HG02884 (cell line): ENCODE results near the gene FRY.
A peak's percentile ranks its signal among the peaks of the same experiment; 100 is the strongest.

Experiments used
- ATAC-seq: cut with Tn5 transposase; IDR thresholded peaks from one replicate; pipeline ENCODE4 v1.9.1; 2021; ENCODE audit warnings: mild to moderate bottlenecking, moderate library complexity; ENCODE audit not compliant: unreplicated experiment

FRY gene

DNA sequence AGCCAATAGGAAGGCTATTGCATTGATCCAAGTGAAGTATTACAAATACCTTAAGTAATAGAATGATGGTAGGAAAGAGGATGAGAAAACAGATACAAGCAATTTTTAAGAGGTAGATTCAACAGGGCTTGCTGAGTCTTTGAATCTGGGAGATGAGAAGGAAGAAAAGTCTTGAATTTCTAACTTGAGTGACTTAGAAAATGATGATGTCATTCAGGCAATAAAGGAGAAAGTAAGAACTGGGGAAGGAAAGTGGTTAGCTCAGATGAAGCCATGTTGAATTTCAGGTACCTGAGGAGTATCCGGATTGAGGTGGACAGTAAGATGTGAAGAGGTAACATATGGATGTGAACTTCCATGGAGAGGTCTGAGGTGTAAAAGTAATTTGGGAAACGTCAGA lies 15.5 kb upstream of the FRY start:
- no peak for ATAC-seq

DNA sequence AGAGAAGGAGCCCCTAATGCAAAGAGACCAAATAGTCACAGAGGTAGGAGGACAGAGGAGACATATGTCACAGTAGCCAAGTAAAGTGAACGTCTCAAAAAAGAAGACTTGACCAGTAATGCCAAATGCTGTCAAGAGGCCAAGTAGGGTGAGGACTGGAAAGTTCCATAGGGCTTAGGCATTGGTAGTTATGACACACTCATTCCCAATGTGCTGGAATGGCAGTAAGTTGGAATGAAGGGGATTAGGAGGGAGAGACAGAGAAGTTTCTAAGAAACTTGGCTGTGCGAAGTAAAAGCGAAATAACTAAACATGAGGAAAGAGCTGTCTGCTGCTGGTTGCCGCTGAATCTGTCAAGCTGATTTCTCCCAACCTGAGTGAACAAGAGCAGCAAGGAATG lies 14.9 kb upstream of the FRY start:
- no peak for ATAC-seq

DNA sequence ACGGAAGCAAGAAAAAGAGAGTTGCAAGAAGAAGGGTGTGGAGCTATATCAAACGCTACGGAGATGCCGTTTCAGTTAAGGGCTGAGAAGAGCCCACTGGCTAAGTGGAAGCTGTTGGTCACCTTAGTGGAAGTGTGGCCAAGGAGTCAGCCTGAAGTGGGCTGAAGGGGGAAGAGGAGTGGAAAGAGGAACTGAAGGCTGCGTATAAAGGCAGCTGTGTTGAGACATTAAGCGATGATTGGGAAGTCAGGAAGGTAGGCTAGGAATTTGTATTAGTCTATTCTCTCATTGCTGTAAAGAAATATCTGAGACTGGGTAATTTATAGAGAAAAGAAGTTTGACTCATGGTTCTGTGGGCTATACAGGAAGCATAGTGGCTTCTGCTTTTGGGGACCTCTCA lies 14.1 kb upstream of the FRY start:
- no peak for ATAC-seq

DNA sequence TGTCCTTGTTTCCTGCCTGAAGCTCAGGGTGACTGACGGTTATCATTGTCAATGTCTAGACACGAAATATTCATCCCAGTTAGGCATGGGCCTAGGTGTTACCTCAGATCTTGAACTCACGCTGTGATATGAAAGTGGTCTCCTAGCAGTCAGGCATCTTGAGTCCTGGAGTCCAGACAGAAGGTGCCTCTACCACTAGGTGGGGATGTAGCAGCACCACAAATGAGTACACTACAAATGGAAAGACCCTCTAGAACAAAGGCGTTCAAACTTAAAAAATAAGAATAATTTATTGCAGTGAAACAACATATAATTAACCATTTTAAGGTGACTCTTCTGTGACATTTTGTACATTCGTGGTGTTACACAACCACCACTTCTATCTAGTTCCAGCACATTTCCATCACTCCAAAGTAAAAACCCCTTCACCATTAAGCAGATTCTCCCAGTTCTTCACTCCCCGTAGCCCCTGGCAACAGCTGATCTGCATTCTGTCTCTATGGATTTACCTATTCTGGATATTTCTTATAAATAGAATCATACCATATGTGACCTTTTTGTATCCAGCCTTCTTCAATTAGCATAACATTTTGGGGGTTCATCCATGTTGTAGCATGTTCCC lies 11.9 kb upstream of the FRY start:
- ATAC-seq: peak; percentile 55

DNA sequence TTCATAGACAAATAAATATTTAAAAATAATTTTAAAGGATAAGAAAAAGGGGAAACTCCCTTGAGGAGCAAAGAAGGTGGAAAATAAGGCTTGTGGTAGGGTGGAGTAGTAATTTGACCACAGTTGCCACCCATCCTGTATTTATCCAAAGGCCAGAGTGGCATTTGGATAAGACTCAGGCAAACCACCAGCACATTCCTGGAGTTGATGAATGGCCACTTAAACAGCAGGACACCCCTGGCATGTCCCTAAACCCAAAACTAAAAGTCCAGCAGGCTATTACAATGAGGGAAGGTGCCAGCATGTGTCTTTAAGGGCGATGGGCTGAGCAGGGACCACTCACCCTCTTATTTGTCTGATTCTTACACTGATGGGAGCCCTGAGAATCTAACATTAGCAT lies 9.8 kb upstream of the FRY start:
- no peak for ATAC-seq

GRCh38 chr13:32022311-32022710 lies 9.3 kb upstream of the FRY start:
- no peak for ATAC-seq

DNA sequence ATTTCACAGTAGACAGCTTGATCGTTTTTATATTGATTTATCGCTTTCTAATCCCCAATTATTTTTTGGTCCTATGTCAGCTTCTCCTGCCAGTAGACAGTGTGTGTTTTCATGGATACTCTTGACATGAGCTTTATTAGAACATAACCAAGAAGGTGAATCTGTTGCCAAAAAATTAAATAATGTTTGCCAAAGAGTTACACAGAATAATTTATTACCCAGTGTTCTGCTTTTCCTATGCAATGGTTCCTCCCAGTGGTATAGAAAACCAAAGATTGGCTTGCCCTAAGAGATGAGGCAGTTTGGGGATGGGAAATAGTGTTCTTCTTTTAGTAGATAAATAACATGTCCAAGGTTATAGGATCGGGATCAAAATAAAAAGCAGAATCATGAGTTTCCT lies 8.5 kb upstream of the FRY start:
- ATAC-seq: no peak

DNA sequence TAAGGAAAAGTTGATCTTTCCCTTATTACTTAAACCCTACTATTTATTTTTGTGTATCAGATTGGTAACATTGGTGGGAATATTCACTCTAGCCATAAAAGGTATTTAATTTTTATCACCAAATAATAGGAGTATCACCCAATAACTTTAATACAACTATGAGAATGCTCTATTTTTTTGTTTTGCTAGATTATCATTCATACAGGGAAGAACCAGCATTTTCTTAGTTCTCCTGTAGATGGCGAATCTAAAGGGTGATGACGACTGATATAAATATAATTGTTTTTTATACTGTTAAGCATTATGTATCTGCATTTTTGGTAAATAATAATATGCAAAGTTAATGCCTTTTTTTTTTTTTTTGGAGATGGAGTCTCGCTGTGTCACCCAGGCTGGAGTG lies 7.9 kb upstream of the FRY start:
- ATAC-seq: no peak

DNA sequence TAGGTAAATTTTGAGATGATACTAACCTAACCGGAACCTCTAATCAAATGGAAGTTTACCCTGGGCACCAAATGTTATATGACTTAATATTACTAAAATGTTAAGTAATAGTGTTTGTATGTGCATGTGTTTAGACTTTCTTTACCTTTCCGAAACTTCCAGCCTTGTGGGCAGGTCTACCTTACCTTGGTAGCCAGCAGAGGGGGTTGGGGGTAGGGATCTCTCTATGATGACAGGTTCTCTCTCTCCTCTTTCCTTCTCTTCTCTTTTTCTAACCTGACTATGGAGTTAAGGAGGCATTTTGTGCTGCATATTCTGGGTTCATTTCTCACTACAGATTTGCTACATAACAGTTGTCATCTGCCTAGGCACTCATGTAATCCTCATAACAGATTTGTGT lies 6.8 kb upstream of the FRY start:
- ATAC-seq: no peak

- no peak for ATAC-seq
Measured at GRCh38 chr13:32025730-32026129, 5.8 kb upstream of the FRY start.

DNA sequence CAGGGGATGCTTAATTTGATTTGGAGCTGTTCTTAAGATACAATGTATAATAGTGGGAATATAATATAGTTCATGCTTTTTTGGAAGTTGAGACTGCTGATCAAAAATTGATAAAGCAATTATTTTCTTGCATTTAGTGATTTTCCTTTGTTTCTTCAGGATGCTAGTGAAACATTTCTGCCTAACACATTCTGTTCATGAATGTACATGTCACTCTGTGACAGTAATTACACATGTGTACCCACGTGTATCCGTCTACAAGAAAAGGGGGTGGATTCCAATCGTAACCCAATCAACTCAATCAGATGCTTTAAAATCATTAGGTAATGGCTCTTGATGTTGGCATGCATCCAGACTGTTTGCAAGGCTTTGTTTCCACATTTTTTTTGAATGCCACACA lies 5.0 kb upstream of the FRY start:
- ATAC-seq: no peak

DNA sequence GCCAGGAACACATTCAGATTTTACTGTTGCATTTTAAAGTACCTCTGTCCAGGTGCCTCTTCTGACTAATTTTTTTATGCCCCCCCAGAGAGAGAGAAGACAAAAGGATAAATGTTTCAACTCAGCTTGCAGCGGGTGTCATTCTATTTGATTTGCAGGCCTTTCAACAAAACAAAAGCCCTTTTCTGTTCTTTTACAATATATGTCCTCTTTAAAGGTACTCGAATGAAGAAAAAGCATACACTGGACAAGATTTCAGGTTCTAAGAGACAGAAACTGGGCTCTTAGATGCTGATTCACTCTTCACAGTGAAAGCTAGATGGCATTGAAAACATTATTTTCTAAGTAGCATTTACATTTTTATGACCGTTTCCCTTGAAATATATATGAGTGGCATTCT lies 2.9 kb upstream of the FRY start:
- ATAC-seq: no peak

DNA sequence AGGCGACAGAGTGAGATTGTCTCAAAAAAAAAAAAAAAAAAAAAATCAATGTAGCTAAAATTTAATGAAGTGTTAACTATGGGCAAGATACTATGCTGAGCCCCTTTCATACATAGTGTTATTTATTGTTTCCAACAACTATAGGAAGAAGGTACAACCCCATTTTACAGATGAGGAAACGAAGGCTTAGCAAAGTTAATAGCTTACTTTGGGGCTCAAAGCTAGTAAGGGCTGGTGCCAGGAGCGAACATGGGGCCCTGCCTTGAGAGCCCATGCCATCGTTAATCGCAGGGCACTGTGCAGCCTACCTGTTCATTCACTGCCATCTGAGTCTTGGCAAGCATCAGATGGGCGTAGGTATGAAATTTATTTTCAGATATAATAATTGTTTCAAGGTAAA lies 1.9 kb upstream of the FRY start:
- ATAC-seq: no peak

GRCh38 chr13:32031815-32032370 lies 319 bp downstream of the FRY start:
- no peak for ATAC-seq

DNA sequence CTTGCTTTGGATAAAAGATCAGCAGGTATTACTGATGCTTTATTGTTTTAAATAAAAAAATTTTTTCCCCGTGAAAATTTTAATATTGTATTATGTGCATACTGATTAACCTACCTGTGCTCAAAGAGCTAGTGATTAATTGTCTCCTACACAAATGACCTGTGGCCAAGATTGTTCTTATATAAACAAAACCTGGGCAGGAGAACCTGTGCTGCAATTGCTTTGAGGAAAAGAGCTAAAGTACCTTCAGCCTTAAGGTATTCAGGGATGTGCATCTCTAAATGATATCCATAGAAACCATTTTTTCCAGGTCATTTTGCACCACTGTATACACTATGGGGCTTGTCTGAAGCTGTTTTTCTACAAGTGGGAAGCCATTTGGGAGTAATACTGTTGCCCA lies 1.2 kb downstream of the FRY start:
- no peak for ATAC-seq

DNA sequence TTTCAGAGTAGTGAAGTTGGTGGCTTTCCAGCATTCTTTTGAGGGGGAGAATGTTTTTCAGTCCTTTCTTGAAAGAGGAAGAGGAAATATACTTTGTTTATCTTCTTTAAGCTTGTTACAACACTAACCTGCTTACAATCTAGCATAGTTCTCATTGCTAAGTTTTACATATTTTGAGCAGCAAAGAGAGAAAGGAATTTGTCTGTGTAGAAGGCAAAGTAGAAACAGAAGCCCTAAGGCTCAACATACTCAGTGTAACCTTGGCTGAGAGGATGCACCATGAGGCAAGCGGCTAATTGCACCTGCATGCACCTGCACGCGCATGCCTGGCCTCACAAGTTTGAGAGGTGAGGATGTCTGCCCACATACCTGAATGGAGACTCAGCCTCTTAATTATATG lies 2.2 kb downstream of the FRY start:
- ATAC-seq: no peak

DNA sequence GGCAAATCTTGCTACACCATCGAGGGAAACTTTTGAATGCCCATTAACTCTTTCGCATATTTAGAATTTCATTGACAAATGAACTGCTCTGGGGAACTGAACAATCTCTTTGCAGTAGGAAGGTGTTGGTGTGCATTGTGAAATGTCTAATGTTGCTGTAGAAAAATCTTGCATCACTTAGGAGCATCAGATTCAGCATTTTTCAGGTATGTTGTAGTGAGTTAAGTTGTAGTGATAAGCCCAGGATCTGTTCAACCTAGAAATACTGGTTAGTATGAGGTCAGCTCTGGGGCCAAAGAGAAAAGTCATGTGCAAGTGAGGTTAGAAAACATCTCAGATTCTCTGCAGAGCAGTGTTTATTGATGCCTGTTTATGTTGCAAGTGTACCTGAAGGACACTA lies 4.1 kb downstream of the FRY start:
- ATAC-seq: no peak

DNA sequence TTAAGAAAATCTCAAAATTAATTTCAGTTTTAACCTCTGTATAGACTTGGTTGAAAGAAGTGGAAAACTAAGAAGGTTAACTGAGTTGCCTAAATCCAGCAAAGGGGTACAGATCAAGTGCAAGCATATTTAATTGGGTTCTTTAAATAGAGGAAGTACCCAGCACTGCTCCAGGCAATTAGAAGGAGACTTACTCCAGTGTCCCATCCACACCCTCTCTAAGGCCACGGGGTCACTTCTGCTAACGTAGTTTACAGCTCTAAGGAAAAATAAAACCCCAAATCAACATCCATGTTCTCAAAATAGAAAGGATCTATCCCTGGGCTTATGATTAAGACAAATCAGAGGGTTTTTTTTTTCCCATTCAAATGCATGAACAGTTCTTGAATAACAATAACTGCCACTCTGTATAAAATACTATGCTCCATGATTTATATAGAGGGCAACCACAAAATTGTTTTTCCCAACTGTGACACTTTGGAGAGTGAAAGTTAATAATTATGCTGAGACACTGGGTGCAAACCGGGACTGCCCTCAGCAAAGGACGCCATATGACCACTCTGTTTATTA lies 4.6 kb downstream of the FRY start:
- ATAC-seq: no peak

DNA sequence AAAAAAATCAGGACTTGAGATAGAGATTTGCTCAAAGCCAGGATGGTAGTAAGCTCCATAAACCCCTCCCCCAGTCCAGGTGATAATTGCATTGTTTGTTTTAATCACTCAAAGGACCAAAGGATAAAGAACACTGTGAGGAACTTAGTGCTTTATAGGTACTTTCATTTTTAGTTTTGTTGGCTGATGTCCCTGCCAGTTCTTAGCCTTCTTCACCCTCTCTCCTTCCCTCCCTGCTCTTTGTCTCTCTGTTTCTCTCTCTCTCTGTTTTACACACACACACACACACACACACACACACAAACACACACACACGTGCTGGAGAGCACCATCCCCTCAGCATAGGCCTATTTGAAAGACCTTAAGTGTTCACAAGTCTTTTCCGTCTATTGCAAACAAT lies 5.2 kb downstream of the FRY start:
- no peak for ATAC-seq

GRCh38 chr13:32037471-32037870 lies 5.9 kb downstream of the FRY start:
- ATAC-seq: no peak

- ATAC-seq: no peak
Measured at GRCh38 chr13:32038343-32038742, 6.8 kb downstream of the FRY start.

- no peak for ATAC-seq
Measured at GRCh38 chr13:32039056-32039455, 7.5 kb downstream of the FRY start.

- ATAC-seq: no peak
Measured at GRCh38 chr13:32039528-32039927, 8.0 kb downstream of the FRY start.
